ENCODE results near the gene FAM50B. TPM values are rescaled to one million over a fixed set of nuclear protein-coding genes. Genes with fewer than 3 reads are reported as not detected.

The FAM50B gene
- total and polyA plus RNA-seq, 2 of the 4 experiments (the other 2 are of a cell fraction): 4.1 to 7.4 TPM

- no peaks in the 10 kb centered on the region for H3K9me3 ChIP-seq (ENCODE audit: control insufficient read depth, insufficient read depth, low read length)
- no CpG with 5 or more reads among the region's 16 CpGs for WGBS, 2 experiments (ENCODE audit: extremely low coverage in 2 of 2, insufficient read length in 1 of 2)
- H3K9ac ChIP-seq (ENCODE audit: low read depth, low read length): no peak overlapping the region
- H3K79me1 ChIP-seq (ENCODE audit: low read depth in 1 of 2, low read length in 2 of 2): no peaks in the 10 kb centered on the region
- no peak overlapping the region for H2AFZ ChIP-seq (replicated peaks; ENCODE audit: low read length, poor library complexity)
- no peak overlapping the region for H2BK120ac ChIP-seq (ENCODE audit: low read depth, low read length)
- DNase-seq: no peak
- no peak overlapping the region for H4K5ac ChIP-seq (ENCODE audit: low read depth, low read length)
- no peak overlapping the region for H3K4ac ChIP-seq (ENCODE audit: low read depth, low read length)
- H2BK15ac ChIP-seq (ENCODE audit: low read depth, low read length): no peak overlapping the region
- no peak overlapping the region for H3K23ac ChIP-seq (ENCODE audit: low read depth, low read length)
- intact Hi-C loops (cut with micrococcal nuclease): no loop called here
- H4K8ac ChIP-seq (ENCODE audit: low read depth in 2 of 2, low read length in 2 of 2): no peak overlapping the region
- H2BK20ac ChIP-seq (ENCODE audit: low read depth, low read length): no peak overlapping the region
- no peak overlapping the region; the same call in 1 of the 2 replicates for H3K14ac ChIP-seq (replicated peaks; ENCODE audit: low read depth, low read length)
- no peak overlapping the region for H3K27ac ChIP-seq (ENCODE audit: insufficient read depth, low read length)
- 0 out of 2 replicates have a peak, but pooled peaks cover 2% of the 10 kb centered on the region for H3K4me1 ChIP-seq (ENCODE audit: control insufficient read depth, insufficient read depth, low read length)
- H4K91ac ChIP-seq (ENCODE audit: insufficient read depth, low read depth, low read length): no peak overlapping the region
- no peaks in the 10 kb centered on the region for H3K9me1 ChIP-seq (ENCODE audit: insufficient read depth, low read length)
- H3K27me3 ChIP-seq (ENCODE audit: control insufficient read depth, insufficient read depth, low read length): peaks cover 5% of the 10 kb centered on the region
- TF ChIP-seq ELK1 (IDR thresholded peaks at IDR 0.05; ENCODE audit: borderline replicate concordance, low read depth, low read length): no peak
- no peak for TF ChIP-seq USF2 (IDR thresholded peaks at IDR 0.05; ENCODE audit: low read depth, low read length)
- no peak for TF ChIP-seq NFE2L2 (IDR thresholded peaks at IDR 0.05; ENCODE audit: low read depth, low read length)
- no peak for TF ChIP-seq RCOR1 (IDR thresholded peaks at IDR 0.05; ENCODE audit: insufficient replicate concordance, low read length)
- TF ChIP-seq CTCF (conservative IDR thresholded peaks at IDR 0.05; ENCODE audit: low read depth, low read length): no peak
- no peak for TF ChIP-seq FOS (IDR thresholded peaks at IDR 0.05; ENCODE audit: low read depth, low read length)
- no peak for TF ChIP-seq MAZ (IDR thresholded peaks at IDR 0.05; ENCODE audit: borderline replicate concordance, low read depth, low read length)
- no peak for TF ChIP-seq CHD1 (IDR thresholded peaks at IDR 0.05; ENCODE audit: low read depth, low read length)
- TF ChIP-seq RAD21 (IDR thresholded peaks at IDR 0.05; ENCODE audit: low read length): no peak
- TF ChIP-seq MAFK (IDR thresholded peaks at IDR 0.05; ENCODE audit: low read depth, low read length): no peak
- no peak for TF ChIP-seq BHLHE40 (IDR thresholded peaks at IDR 0.05; ENCODE audit: low read depth, low read length)
- ChIA-PET POLR2A (ENCODE audit: unreplicated experiment) (no interaction called here), CTCF (no interaction called here)
- in situ Hi-C loops (cut with MboI; ENCODE audit: low sequenced_read_pairs): no loop called here
- no peak overlapping the region for H3K18ac ChIP-seq (ENCODE audit: low read depth, low read length)
- H3K36me3 ChIP-seq (ENCODE audit: control insufficient read depth, insufficient read depth, low read length): no peaks in the 10 kb centered on the region
- H4K20me1 ChIP-seq (ENCODE audit: insufficient read depth, low read length): no peaks in the 10 kb centered on the region
- H2AK5ac ChIP-seq (ENCODE audit: low read depth, low read length): no peak overlapping the region
- no peak overlapping the region for H3K56ac ChIP-seq (ENCODE audit: extremely low read depth, insufficient read depth, low read length)
- no peak overlapping the region for H2BK5ac ChIP-seq (ENCODE audit: low read depth, low read length, poor library complexity, severe bottlenecking)
- no peak overlapping the region for H3K4me3 ChIP-seq (ENCODE audit: insufficient read depth, low read depth, low read length)
- no peak overlapping the region for H3K4me2 ChIP-seq (ENCODE audit: low read depth, low read length)
- ATAC-seq (ENCODE audit: low read depth): no peak
- dilution Hi-C loops (cut with HindIII; ENCODE audit: low sequenced_read_pairs, unreplicated experiment): no loop called here
- no peak overlapping the region for H2AK9ac ChIP-seq (replicated peaks; ENCODE audit: low read depth, low read length, poor library complexity)
- no TSS peak for BruUV-seq (replicated peaks)
Measured at GRCh38 chr6:3869632-3870527, 20.7 kb downstream of the FAM50B start.

All from IMR-90 (cell line).